GM10847 (cell line): Measurements from ENCODE around the gene FBXO3.
A peak's percentile ranks its signal among the peaks of the same experiment; 100 is the strongest.

ENCODE experiments used
- POLR2A ChIP-seq: IDR thresholded peaks from 2 replicates; pipeline ENCODE4 v1.6.1; 2011; ENCODE audit not compliant: insufficient read length; ENCODE audit errors: extremely low read depth

The FBXO3 gene

GRCh38 chr11:33737362-33737821, 36.9 kb downstream of the FBXO3 start:
- TF ChIP-seq POLR2A: no peak

- TF ChIP-seq POLR2A: peak; percentile 59
Observed at GRCh38 chr11:33736148-33736812, 38.0 kb downstream of the FBXO3 start, which contains the start of gene CD59. TSS of gene CD59 (minus strand) at chr11:33736423. CDS start at chr11:33722445, 13,978 bp downstream.

GRCh38 chr11:33735271-33736147, 38.8 kb downstream of the FBXO3 start:
- TF ChIP-seq POLR2A: no peak

GRCh38 chr11:33734441-33735270, 39.7 kb downstream of the FBXO3 start:
- no peak for TF ChIP-seq POLR2A

GRCh38 chr11:33733980-33734379, 40.3 kb downstream of the FBXO3 start:
- no peak for TF ChIP-seq POLR2A

DNA sequence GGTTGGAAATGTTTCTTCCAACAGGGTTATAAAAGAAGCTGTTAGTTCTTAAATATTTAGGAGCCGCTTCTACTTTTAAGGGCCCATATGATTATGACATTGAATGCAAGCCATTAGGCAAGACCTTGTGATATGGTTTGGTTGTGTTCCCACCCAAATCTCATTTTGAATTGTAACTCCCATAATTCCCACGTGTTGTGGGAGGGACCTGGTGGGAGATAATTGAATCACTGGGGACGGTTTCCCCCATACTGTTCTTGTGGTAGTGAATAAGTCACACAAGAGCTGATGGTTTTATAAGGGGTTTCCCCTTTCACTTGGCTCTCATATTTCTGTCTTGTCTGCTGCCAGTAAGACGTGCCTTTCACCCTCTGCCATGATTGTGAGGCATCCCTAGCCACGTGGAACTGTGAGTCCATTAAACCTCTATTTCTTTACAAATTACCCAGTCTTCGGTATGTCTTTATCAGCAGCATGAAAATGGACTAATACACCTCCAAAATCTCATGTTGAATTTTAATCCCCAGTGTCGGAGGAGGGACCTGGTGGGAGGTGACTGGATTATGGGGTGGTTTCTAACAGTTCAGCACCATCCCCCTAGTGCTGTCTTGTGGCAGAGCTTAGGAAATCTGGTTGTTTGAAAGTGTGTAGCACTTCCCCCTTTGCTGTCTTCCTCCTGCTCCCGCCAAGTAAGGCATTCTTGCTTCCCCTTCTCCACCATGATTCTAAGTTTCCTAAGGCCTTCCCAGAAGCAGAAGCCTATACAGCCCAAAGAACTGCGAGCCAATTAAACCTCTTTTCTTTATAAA, 42.4 kb downstream of the FBXO3 start:
- TF ChIP-seq POLR2A: no peak

GRCh38 chr11:33730716-33731115, 43.6 kb downstream of the FBXO3 start:
- TF ChIP-seq POLR2A: no peak

DNA sequence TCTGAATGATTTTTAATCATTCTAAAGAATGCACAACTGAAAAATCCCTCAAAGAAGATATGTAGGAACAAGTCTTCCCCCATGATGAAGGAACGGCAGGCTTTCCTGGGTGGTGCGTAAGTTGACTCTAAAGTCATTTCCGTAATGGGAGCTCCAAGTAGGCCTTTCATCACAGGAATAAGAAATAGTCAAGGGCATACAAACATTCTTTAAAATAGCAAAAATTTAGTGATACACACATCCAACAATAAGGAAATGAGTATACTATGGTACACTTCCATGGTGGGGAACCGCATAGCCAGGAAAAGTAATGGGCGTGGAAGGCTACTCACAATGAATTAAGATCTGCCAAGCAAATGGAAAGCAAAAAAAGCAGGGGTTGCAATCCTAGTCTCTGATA, 48.8 kb downstream of the FBXO3 start:
- TF ChIP-seq POLR2A: no peak

DNA sequence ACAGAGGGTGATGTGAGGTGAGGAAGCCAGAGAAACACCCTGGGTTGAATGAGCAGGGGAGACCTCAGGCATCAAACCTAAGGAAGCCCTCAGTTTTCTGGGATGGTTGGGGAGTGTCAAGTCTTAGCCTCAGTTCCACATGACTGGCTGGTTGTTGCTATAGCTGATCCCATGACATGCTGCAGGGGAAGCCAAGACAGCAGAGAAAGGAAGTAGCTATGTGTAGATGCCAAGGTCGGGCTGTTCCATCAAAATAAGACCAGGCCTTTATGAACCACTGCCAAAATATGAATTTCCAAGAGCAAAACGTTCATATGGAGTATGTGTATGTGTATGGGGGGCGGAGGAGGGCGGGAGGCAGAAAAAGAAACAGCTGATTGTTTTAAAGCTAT, 49.7 kb downstream of the FBXO3 start:
- TF ChIP-seq POLR2A: no peak

- TF ChIP-seq POLR2A: no peak
Observed at GRCh38 chr11:33723238-33723881, 51.0 kb downstream of the FBXO3 start.

DNA sequence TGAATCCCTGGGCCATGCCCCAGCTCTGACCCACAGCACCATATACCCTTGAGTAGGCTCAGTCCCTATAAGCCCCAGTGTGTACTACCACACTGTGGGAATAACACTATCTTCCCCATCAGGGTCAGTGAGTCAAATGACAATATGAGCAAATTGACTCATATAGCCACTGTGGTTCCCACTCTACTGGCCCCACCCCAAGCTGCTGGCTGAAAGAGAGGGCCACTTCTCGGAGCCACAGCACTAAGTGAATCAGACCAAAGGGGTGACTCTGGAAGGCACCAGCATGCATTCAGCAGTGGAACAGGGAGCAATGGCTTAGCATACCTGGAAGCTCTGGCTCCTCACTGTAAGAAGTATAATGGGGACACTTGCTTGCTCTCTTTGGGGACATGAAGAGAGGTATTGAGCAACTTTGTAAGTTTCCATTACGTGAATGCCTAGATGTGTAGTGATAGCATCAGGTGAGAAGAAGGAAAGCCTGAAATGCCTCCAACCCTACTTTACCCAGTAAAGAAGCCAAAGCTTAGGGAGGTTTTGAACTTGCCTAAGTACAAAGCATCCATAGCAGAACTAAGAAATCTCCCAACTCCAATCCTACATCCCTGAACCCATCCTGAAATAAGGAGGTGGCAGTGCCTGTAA, 51.6 kb downstream of the FBXO3 start:
- no peak for TF ChIP-seq POLR2A

DNA sequence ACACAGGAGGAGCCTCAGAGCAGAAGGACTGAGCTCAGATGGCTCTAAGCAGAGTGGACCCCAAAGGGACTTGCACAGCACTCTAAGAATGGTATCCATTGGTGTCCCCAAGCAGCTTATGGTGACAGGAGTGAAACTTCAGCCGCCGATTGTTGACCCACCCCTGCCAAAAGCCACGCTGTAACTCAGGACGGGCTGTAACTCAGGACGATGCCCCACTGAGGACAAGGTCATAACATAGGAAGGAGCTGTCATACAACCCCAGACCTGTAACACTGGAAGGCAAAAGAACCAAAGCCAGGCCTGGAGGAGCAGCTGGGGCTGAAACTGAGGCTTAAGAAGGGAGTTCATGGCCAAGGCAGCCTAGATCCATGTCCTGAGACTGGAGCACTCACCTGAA, 52.3 kb downstream of the FBXO3 start:
- TF ChIP-seq POLR2A: no peak

DNA sequence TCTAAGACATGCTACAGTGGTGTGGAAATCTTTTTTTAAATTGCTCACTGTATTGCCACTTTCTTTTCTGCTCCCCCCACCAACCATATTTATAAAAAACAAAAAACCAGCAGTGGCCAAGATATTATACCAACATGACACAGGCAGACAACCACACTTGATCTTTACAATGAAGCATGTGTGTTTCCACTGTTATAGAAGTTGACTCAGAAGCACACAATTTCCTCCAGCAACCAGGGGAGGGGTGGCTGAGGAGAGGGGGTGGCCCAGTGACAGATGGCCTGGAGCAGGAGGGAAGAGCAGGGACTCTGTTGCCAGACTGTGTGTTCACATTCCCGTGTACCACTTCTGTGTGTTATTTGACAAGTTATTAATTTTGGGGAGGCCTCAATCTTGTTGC, 52.9 kb downstream of the FBXO3 start:
- no peak for TF ChIP-seq POLR2A

- TF ChIP-seq POLR2A: no peak
Observed at GRCh38 chr11:33719587-33719986, 54.7 kb downstream of the FBXO3 start.
